ENCODE results near the gene WWOX.

The WWOX gene

DNA sequence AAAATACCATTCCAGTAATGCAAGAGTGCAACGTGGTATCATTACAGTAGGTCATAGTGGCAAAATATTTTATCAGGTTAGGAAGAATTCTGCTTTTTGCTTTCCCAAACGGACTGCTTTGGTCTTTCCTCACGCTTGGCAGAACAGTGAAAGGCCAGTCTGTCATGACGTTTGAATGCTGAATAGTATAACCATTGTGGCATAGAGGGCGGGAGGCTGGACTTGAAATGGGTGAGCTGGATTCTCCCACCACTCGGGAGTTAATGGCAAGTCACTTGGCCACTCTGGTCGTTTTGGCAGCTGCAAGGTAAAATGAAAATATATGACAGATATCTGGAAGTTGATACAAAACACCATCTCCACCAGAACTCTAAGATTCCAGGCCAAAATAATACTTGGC lies 1109.9 kb downstream of the WWOX start:
- no peak overlapping the region for H3K4me3 ChIP-seq (ENCODE audit: low read depth in 1 of 2, low read length in 1 of 2)
- no peaks in the 10 kb centered on the region for H3K36me3 ChIP-seq
- H3K27me3 ChIP-seq, result no peaks in the 10 kb centered on the region
- no peaks in the 10 kb centered on the region for H3K9me3 ChIP-seq
- TF ChIP-seq, protein P1, sequence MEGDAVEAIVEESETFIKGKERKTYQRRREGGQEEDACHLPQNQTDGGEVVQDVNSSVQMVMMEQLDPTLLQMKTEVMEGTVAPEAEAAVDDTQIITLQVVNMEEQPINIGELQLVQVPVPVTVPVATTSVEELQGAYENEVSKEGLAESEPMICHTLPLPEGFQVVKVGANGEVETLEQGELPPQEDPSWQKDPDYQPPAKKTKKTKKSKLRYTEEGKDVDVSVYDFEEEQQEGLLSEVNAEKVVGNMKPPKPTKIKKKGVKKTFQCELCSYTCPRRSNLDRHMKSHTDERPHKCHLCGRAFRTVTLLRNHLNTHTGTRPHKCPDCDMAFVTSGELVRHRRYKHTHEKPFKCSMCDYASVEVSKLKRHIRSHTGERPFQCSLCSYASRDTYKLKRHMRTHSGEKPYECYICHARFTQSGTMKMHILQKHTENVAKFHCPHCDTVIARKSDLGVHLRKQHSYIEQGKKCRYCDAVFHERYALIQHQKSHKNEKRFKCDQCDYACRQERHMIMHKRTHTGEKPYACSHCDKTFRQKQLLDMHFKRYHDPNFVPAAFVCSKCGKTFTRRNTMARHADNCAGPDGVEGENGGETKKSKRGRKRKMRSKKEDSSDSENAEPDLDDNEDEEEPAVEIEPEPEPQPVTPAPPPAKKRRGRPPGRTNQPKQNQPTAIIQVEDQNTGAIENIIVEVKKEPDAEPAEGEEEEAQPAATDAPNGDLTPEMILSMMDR (IDR thresholded peaks at IDR 0.05), result no peak
- no peaks in the 10 kb centered on the region for H3K4me1 ChIP-seq (ENCODE audit: control insufficient read depth in 1 of 2, insufficient read depth in 1 of 2, low read depth in 1 of 2, low read length in 1 of 2)
- no peak overlapping the region for H3K27ac ChIP-seq

DNA sequence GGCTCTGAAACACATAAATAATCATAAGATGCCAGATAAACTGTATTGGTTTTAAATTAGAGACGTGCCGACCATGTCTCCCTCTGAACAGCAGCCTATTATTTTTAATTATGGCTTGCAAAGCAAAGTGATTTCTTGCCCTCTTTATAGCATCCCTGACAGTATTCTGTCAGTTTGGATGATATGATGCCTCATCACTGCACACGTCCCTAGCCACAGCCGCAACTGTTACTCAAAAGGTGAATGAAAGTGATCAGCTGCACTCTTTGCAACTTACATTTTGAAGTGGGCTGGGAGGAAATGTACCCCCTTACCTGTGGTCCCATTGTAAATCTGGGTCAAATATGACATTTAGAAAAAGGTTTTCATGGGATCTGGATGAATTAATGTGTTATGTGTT lies 1111.2 kb downstream of the WWOX start:
- Histone ChIP-seq H3K36me3 (no peaks in the 10 kb centered on the region), H3K9me3 (no peaks in the 10 kb centered on the region), H3K4me1 (ENCODE audit: control insufficient read depth in 1 of 2, insufficient read depth in 1 of 2, low read depth in 1 of 2, low read length in 1 of 2) (no peaks in the 10 kb centered on the region), H3K4me3 (ENCODE audit: low read depth in 1 of 2, low read length in 1 of 2) (no peak overlapping the region), H3K27ac (no peak overlapping the region), H3K27me3 (no peaks in the 10 kb centered on the region)
- TF ChIP-seq, protein P1 (IDR thresholded peaks at IDR 0.05), result no peak

DNA sequence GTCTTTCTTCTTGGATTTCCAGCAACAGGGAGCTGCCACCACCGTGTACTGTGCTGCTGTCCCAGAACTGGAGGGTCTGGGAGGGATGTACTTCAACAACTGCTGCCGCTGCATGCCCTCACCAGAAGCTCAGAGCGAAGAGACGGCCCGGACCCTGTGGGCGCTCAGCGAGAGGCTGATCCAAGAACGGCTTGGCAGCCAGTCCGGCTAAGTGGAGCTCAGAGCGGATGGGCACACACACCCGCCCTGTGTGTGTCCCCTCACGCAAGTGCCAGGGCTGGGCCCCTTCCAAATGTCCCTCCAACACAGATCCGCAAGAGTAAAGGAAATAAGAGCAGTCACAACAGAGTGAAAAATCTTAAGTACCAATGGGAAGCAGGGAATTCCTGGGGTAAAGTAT lies 1112.1 kb downstream of the WWOX start:
- Histone ChIP-seq H3K27me3 (no peaks in the 10 kb centered on the region), H3K9me3 (no peaks in the 10 kb centered on the region), H3K36me3 (no peaks in the 10 kb centered on the region), H3K27ac (no peak overlapping the region), H3K4me3 (ENCODE audit: low read depth in 1 of 2, low read length in 1 of 2) (no peak overlapping the region), H3K4me1 (ENCODE audit: control insufficient read depth in 1 of 2, insufficient read depth in 1 of 2, low read depth in 1 of 2, low read length in 1 of 2) (no peaks in the 10 kb centered on the region)
- TF ChIP-seq, protein P1 (IDR thresholded peaks at IDR 0.05), result no peak

DNA sequence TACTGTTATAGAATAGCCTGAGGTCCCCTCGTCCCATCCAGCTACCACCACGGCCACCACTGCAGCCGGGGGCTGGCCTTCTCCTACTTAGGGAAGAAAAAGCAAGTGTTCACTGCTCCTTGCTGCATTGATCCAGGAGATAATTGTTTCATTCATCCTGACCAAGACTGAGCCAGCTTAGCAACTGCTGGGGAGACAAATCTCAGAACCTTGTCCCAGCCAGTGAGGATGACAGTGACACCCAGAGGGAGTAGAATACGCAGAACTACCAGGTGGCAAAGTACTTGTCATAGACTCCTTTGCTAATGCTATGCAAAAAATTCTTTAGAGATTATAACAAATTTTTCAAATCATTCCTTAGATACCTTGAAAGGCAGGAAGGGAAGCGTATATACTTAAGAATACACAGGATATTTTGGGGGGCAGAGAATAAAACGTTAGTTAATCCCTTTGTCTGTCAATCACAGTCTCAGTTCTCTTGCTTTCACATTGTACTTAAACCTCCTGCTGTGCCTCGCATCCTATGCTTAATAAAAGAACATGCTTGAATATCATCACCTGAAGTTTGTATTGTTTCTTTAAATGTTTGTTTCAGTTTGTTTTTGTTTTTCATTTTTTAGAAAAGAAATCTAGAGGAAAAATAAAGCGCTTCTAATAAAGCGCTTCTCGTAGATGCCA lies 1112.8 kb downstream of the WWOX start:
- Histone ChIP-seq H3K4me3 (ENCODE audit: low read depth in 1 of 2, low read length in 1 of 2) (no peak overlapping the region), H3K27me3 (no peaks in the 10 kb centered on the region), H3K4me1 (ENCODE audit: control insufficient read depth in 1 of 2, insufficient read depth in 1 of 2, low read depth in 1 of 2, low read length in 1 of 2) (no peaks in the 10 kb centered on the region), H3K36me3 (no peaks in the 10 kb centered on the region), H3K27ac (no peak overlapping the region), H3K9me3 (no peaks in the 10 kb centered on the region)
- TF ChIP-seq, protein P1 (IDR thresholded peaks at IDR 0.05), result no peak

DNA sequence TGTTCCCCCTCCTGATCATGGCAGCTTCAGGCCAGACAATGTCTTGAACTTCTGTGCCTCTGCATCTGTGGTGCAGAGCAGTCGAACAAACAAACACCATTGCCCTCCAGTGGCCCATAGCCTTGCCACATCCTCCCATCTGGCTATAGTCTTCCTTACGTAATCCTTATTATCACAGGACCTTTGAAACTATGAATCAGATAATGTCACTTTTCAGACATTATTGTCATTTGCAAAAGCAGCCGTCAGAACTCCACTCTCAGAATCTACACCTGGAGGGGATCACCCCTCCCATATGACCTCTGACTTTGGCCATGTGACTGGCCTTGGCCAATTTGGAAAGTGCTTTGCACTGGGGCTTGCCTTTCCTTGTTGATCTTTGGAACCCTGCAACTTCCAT lies 1113.8 kb downstream of the WWOX start:
- H3K36me3 ChIP-seq, result no peaks in the 10 kb centered on the region
- H3K27ac ChIP-seq, result no peak overlapping the region
- H3K4me3 ChIP-seq (ENCODE audit: low read depth in 1 of 2, low read length in 1 of 2), result no peak overlapping the region
- TF ChIP-seq, protein P1 (IDR thresholded peaks at IDR 0.05), result no peak
- H3K4me1 ChIP-seq (ENCODE audit: control insufficient read depth in 1 of 2, insufficient read depth in 1 of 2, low read depth in 1 of 2, low read length in 1 of 2), result no peaks in the 10 kb centered on the region
- H3K27me3 ChIP-seq, result no peaks in the 10 kb centered on the region
- H3K9me3 ChIP-seq, result no peaks in the 10 kb centered on the region
